Fibroblast of mammary gland (primary cell): ENCODE data around the gene RGS6.

Experiments
- DNase-seq: peaks from one replicate; pipeline ENCODE4 v3.0.0-alpha.2; 2010; ENCODE audit warnings: low read depth
- H3K4me3 ChIP-seq: 2 replicates; pipeline ENCODE4 v1.5.1; 2011; ENCODE audit warnings: low read depth, mild to moderate bottlenecking, low read length, moderate library complexity; ENCODE audit not compliant: control insufficient read depth
- TF ChIP-seq, protein P1 (sequence below): conservative IDR thresholded peaks from 2 replicates; pipeline ENCODE4 v1.5.1; 2011; ENCODE audit warnings: low read depth, low read length, inconsistent platforms; ENCODE audit not compliant: control insufficient read depth, insufficient read depth

The RGS6 gene

DNA sequence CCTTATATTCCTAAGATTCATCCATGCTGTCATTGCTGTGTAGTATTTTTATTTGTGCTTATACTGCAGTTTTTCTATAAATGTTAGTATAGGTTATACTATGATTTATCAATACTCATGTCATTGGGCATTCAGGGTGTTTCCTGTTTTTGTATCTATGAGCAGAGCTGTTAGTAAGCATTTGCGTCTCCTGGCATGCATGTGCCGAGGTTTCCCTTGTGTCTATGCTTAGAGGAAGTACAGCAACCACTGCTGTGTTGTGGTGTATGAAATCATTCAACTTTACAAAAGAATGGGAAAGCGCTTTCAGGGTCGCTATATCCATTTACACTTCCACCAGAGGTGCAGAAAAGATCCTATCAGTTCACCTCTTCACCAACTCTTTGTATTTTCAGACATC, 122.7 kb downstream of the RGS6 start:
- TF ChIP-seq, protein P1, sequence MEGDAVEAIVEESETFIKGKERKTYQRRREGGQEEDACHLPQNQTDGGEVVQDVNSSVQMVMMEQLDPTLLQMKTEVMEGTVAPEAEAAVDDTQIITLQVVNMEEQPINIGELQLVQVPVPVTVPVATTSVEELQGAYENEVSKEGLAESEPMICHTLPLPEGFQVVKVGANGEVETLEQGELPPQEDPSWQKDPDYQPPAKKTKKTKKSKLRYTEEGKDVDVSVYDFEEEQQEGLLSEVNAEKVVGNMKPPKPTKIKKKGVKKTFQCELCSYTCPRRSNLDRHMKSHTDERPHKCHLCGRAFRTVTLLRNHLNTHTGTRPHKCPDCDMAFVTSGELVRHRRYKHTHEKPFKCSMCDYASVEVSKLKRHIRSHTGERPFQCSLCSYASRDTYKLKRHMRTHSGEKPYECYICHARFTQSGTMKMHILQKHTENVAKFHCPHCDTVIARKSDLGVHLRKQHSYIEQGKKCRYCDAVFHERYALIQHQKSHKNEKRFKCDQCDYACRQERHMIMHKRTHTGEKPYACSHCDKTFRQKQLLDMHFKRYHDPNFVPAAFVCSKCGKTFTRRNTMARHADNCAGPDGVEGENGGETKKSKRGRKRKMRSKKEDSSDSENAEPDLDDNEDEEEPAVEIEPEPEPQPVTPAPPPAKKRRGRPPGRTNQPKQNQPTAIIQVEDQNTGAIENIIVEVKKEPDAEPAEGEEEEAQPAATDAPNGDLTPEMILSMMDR = no peak
- H3K4me3 ChIP-seq = no peak overlapping the region
- no peak for DNase-seq

DNA sequence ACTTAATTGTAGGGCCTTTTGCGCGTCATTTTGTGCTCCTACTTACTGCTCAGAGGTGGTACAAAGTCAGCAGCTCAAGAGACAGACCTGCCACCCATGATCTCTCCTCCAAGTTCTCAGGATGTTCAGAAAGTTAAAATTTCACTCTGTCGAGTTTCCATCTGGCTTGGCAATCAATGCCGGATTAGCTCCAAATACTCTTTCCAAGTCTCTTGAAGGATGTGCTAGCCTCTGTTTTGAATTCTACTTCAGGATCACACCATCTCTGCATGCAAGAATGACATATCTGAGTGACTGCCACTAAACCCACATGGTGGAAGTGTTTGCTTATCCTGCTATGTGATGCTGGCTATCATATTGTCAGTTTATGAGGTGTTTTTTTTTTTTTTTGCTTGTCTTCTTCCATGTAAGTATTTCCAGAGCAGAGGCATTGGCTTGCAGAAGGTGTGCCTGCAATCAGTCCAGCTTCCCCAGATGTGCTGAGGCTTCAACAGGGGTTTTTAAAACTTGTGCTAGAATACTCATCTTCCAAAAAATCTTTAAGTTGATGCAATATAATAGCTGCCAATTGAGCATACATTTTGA, 125.6 kb downstream of the RGS6 start:
- no peak overlapping the region for H3K4me3 ChIP-seq
- TF ChIP-seq, protein P1 = no peak
- no peak for DNase-seq

DNA sequence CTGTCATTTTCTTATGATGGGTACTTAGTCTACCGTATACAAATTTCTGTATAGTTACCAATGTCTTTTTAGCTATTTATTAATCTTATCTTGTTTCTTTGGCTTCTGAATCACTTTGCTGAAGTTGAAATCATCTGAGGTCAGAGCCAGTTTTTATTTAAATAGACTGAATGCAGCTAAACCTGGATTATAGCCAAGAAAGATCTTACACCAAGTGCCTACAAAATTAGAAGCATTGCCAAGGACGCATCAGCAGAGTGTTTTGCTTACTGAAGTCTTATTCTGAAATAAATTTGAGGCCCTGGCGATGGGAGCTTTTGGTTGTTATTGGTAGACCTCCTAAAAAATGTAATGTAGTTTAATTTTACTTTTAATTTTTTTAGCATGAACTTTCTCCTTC, 128.2 kb downstream of the RGS6 start:
- DNase-seq = no peak
- TF ChIP-seq, protein P1 = no peak

DNA sequence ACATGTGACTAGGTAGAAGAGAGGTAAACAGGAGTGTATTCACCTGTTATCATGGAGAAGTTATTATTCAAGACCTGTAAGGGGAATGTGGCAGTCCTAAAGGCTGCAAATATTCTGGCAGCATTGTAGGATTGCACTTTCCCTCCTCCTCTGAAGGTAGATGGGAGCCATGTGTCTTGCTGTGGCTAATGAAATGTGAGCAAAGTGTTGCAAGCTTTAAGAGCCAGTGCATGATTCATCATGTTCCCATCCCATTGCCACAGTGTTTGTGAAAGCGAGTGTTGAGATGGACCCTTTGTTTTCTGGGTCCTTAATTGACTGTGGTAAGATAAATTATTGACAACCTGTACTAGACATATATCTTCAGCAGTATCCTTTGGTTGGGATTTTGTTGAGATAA, 128.7 kb downstream of the RGS6 start:
- no peak for DNase-seq
- TF ChIP-seq, protein P1 = no peak
- H3K4me3 ChIP-seq = no peak overlapping the region

More for the DNA sequence above, 128.2 kb downstream of the RGS6 start:
- H3K4me3 ChIP-seq = no peak overlapping the region

DNA sequence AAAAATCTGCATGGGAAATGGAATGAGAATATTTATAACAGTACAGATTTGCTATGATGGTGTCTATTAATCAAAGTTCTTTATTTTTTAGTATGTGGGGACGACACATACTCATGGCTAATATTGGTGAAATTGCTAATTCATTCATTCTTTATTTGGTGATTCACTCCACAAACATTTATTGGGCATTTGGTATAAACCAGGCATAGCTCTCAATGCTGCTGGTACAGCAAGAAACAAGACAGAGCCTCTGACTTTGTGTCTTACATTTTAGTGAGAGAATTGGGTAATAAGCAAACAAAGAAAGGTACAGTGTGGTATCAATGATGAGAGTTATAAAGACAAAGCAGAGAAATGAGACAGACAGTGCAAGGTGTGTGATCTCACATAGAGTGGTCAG, 129.5 kb downstream of the RGS6 start:
- DNase-seq = no peak
- TF ChIP-seq, protein P1 = no peak
- no peak overlapping the region for H3K4me3 ChIP-seq

DNA sequence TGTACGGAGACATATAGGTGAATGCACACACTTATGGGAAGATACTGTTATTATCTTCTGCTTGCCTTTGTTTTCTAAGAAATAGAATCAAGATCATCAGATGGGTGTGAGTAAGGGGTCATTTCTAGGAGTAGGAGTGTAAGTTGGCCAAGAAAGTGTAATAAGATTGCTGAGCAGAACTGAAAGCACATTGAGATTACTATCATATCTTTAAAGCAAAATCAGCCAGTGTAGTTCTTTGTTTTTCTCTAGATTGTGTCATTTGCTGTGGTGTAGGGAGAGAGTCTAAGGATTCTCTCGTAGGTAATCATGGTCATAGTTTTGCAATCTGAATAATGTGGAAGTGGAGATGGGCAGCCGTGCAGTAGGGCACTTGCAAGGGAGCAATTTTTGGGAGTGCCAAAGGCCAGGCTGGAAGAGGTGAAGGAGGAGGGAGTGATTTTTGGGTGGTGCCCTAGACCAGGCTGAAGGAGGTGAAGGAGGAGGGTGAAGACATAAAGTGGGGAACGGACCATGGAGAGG, 131.6 kb downstream of the RGS6 start:
- DNase-seq = no peak
- H3K4me3 ChIP-seq = no peak overlapping the region
- TF ChIP-seq, protein P1 = no peak
